HepG2 (cell line): ENCODE measurements around the gene ATP6V0E2. TPM values are rescaled to one million over a fixed set of nuclear protein-coding genes. Genes with fewer than 3 reads are reported as not detected.
A peak's percentile ranks its signal among the peaks of the same experiment; 100 is the strongest.

Experiments used
- DMAP1 ChIP-seq: IDR thresholded peaks from 2 replicates; pipeline ENCODE4 v1.6.1; 2016
- FOXA1 ChIP-seq, 2 experiments: fragments of 450-650 bp in 1 of 2; sonication (generic) in 1 of 2; formaldehyde crosslinking in 1 of 2; IDR thresholded peaks; 2 replicates each; pipeline versions ENCODE4 v1.4.0 to v1.6.1; 2016 to 2020; ENCODE audit warnings: missing genetic modification reagents in 1 of 2
- HMGA1 ChIP-seq: sonication (generic); formaldehyde crosslinking; conservative IDR thresholded peaks from 2 replicates; pipeline ENCODE4 v1.4.0; 2020; ENCODE audit warnings: missing genetic modification reagents
- KDM6A ChIP-seq: IDR thresholded peaks from 2 replicates; pipeline ENCODE4 v1.6.1; 2016; ENCODE audit warnings: low read depth
- MAFK ChIP-seq, 2 experiments: IDR thresholded peaks in 1 of 2; conservative IDR thresholded peaks in 1 of 2; 2 replicates each; pipeline ENCODE4 v1.6.1; 2011; ENCODE audit warnings: improper control_type of control experiment in 2 of 2, low read length in 2 of 2
- MXI1 ChIP-seq: IDR thresholded peaks from 3 replicates; pipeline ENCODE4 v1.6.1; 2012; ENCODE audit warnings: low read depth, low read length, inconsistent platforms, borderline replicate concordance
- PHF21A ChIP-seq: sonication (generic); formaldehyde crosslinking; IDR thresholded peaks from 2 replicates; pipeline ENCODE4 v1.5.0; 2020; ENCODE audit warnings: mild to moderate bottlenecking, missing genetic modification reagents
- RXRB ChIP-seq: IDR thresholded peaks from 2 replicates; pipeline ENCODE4 v1.6.1; 2016; ENCODE audit warnings: borderline replicate concordance, missing genetic modification reagents, missing compliant biosample characterization
- SALL1 ChIP-seq: sonication (generic); formaldehyde crosslinking; IDR thresholded peaks from 2 replicates; pipeline ENCODE4 v1.8.0; 2022; ENCODE audit warnings: mild to moderate bottlenecking, missing genetic modification reagents
- SOX6 ChIP-seq, 2 experiments: fragments of 450-650 bp in 1 of 2; sonication (generic) in 1 of 2; formaldehyde crosslinking in 1 of 2; IDR thresholded peaks; 2 replicates each; pipeline versions ENCODE4 v1.4.0 to v1.6.1; 2017 to 2020; ENCODE audit warnings: antibody characterized with exemption in 1 of 2, mild to moderate bottlenecking in 1 of 2, missing genetic modification reagents in 1 of 2
- TEAD3 ChIP-seq: optimal IDR thresholded peaks from 2 replicates; pipeline ENCODE3; 2016; ENCODE audit warnings: borderline replicate concordance
- ZNF292 ChIP-seq: sonication (generic); formaldehyde crosslinking; IDR thresholded peaks from 2 replicates; pipeline ENCODE4 v1.8.1; 2022; ENCODE audit warnings: mild to moderate bottlenecking, low read depth, missing genetic modification reagents, borderline replicate concordance
- ZNF747 ChIP-seq: sonication (generic); formaldehyde crosslinking; IDR thresholded peaks from 2 replicates; pipeline ENCODE4 v1.8.1; 2023; ENCODE audit warnings: missing genetic modification reagents, mild to moderate bottlenecking, borderline replicate concordance
- polyA plus RNA-seq, 8 experiments: library from polyadenylated mRNA; depleted of rRNA in 3 of 8; stranded (reverse) in 7 of 8; unstranded in 1 of 8; fragments of >200 nt; fragmentation: Illumina TruSeq in 4 of 8; extraction: Trizol in 4 of 8; gene quantifications; 2 replicates each; pipeline versions ENCODE4 v1.2.1 to v1.2.3, GENCODE V29; 2011 to 2016; ENCODE audit warnings: low read depth in 4 of 8, missing spikeins in 1 of 8, mixed read lengths in 1 of 8; ENCODE audit not compliant: insufficient read depth in 1 of 8
- total RNA-seq, 5 experiments: library from RNA; depleted of rRNA; stranded (reverse); fragments of >200 nt; fragmentation: Illumina TruSeq; extraction: Trizol; gene quantifications; 2 replicates each; pipeline ENCODE4 v1.2.3, GENCODE V29; 2016; ENCODE audit warnings: low read depth in 1 of 5
- TF ChIP-seq, protein P1 (sequence below): IDR thresholded peaks from 2 replicates; pipeline ENCODE4 v1.6.1; 2018; ENCODE audit warnings: missing genetic modification reagents, mild to moderate bottlenecking, missing compliant biosample characterization
- TF ChIP-seq, protein P2 (sequence below): sonication (generic); formaldehyde crosslinking; IDR thresholded peaks from 2 replicates; pipeline ENCODE4 v1.4.0; 2020; ENCODE audit warnings: mild to moderate bottlenecking, missing genetic modification reagents
- TF ChIP-seq, protein P3 (sequence below): sonication (generic); IDR thresholded peaks from 2 replicates; pipeline ENCODE4 v1.6.1; 2016; ENCODE audit warnings: low read depth, borderline replicate concordance
- TF ChIP-seq, protein P4 (sequence below): sonication (generic); formaldehyde crosslinking; IDR thresholded peaks from 2 replicates; pipeline ENCODE4 v1.5.0; 2020; ENCODE audit warnings: missing genetic modification reagents
- TF ChIP-seq, protein P5 (sequence below): sonication (generic); formaldehyde crosslinking; IDR thresholded peaks from 2 replicates; pipeline ENCODE4 v1.5.1; 2020; ENCODE audit warnings: mild to moderate bottlenecking, missing genetic modification reagents
- TF ChIP-seq, protein P6 (sequence below): sonication (generic); formaldehyde crosslinking; IDR thresholded peaks from 2 replicates; pipeline ENCODE4 v1.9.0; 2022; ENCODE audit warnings: missing genetic modification reagents, mild to moderate bottlenecking, borderline replicate concordance

Gene ATP6V0E2
- total and polyA plus RNA-seq, 2 of the 13 experiments (the other 11 are each of a cell fraction or from before 2014, with no cell fraction given): 36.8 to 203 TPM

DNA sequence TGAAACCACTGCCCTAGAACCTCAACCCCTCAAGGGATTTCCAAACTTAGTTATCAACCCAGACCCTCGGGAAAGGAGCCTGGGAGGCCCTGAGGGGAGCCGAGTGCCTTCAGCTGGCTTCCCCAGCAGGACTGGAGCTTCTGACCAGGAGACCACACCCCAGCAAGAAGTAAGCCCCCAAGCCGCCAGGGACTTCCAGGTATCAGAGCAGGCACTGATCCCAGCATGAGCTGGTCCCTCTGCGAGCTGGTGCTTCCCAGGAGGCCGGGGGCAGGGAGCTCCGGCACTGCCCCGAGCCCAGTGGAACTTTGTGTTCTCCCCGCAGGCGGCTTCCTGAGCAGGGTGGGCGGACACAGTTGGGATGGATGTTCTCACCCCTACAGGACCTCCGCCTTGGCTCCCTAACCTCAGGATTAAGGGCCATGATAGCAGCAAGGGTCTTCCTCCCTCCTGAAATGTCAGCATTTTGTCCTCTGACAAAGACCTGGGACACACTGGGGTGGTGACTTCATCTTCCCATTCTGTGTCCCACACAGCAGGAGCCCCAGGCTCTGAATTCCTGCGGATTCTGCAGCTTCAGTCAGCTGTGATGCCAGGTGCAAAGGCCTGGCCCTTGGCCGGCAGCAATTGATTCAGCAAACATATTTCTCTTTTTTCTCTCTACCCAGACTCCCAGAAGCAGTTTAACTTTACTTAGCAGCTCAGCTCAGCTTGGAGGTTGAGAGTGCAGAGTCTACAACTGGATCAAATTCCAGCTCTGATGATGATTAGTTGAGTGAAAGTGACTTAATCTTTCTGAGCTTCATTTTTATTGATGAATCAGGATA lies 11.6 kb downstream of the ATP6V0E2 start (continued):
- TF ChIP-seq, protein P1, sequence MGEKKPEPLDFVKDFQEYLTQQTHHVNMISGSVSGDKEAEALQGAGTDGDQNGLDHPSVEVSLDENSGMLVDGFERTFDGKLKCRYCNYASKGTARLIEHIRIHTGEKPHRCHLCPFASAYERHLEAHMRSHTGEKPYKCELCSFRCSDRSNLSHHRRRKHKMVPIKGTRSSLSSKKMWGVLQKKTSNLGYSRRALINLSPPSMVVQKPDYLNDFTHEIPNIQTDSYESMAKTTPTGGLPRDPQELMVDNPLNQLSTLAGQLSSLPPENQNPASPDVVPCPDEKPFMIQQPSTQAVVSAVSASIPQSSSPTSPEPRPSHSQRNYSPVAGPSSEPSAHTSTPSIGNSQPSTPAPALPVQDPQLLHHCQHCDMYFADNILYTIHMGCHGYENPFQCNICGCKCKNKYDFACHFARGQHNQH (CRISPR knock-in tag): peak; percentile 59; the same call in 1 of the 2 replicates
- TF ChIP-seq HMGA1 (no peak), MXI1 (0 out of 3 replicates have a peak, but pooled peaks have one; percentile 22), PHF21A (CRISPR knock-in tag) (peak; percentile 51; the same call in 1 of the 2 replicates), MAFK (conservative IDR thresholded peaks at IDR 0.05 in 1 of 2, IDR thresholded peaks at IDR 0.05 in 1 of 2; ENCODE audit: low read length in 2 of 2) (peak; percentile 14 to 51; a peak in 2 of 4 replicates), KDM6A (CRISPR knock-in tag) (0 out of 2 replicates have a peak, but pooled peaks have one; percentile 28), RXRB (CRISPR knock-in tag) (peak; percentile 41; the same call in 1 of the 2 replicates), ZNF292 (CRISPR knock-in tag) (peak; percentile 45; the same call in 1 of the 2 replicates), FOXA1 (IDR thresholded peaks at IDR 0.05) (no peak), FOXA1 (CRISPR knock-in tag; IDR thresholded peaks at IDR 0.05) (0 out of 2 replicates have a peak, but pooled peaks have one; percentile 15), TEAD3 (CRISPR knock-in tag) (peak; percentile 78), DMAP1 (peak; percentile 41; the same call in 1 of the 2 replicates), ZNF747 (CRISPR knock-in tag) (no peak), SALL1 (CRISPR knock-in tag) (peak; percentile 83), SOX6 (IDR thresholded peaks at IDR 0.05) (no peak), SOX6 (CRISPR knock-in tag; IDR thresholded peaks at IDR 0.05) (peak; percentile 66)
- TF ChIP-seq, protein P2, sequence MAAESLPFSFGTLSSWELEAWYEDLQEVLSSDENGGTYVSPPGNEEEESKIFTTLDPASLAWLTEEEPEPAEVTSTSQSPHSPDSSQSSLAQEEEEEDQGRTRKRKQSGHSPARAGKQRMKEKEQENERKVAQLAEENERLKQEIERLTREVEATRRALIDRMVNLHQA (CRISPR knock-in tag): no peak
- TF ChIP-seq, protein P3, sequence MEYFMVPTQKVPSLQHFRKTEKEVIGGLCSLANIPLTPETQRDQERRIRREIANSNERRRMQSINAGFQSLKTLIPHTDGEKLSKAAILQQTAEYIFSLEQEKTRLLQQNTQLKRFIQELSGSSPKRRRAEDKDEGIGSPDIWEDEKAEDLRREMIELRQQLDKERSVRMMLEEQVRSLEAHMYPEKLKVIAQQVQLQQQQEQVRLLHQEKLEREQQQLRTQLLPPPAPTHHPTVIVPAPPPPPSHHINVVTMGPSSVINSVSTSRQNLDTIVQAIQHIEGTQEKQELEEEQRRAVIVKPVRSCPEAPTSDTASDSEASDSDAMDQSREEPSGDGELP: peak; percentile 96
- TF ChIP-seq, protein P4, sequence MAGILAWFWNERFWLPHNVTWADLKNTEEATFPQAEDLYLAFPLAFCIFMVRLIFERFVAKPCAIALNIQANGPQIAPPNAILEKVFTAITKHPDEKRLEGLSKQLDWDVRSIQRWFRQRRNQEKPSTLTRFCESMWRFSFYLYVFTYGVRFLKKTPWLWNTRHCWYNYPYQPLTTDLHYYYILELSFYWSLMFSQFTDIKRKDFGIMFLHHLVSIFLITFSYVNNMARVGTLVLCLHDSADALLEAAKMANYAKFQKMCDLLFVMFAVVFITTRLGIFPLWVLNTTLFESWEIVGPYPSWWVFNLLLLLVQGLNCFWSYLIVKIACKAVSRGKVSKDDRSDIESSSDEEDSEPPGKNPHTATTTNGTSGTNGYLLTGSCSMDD (CRISPR knock-in tag): no peak
- TF ChIP-seq, protein P5, sequence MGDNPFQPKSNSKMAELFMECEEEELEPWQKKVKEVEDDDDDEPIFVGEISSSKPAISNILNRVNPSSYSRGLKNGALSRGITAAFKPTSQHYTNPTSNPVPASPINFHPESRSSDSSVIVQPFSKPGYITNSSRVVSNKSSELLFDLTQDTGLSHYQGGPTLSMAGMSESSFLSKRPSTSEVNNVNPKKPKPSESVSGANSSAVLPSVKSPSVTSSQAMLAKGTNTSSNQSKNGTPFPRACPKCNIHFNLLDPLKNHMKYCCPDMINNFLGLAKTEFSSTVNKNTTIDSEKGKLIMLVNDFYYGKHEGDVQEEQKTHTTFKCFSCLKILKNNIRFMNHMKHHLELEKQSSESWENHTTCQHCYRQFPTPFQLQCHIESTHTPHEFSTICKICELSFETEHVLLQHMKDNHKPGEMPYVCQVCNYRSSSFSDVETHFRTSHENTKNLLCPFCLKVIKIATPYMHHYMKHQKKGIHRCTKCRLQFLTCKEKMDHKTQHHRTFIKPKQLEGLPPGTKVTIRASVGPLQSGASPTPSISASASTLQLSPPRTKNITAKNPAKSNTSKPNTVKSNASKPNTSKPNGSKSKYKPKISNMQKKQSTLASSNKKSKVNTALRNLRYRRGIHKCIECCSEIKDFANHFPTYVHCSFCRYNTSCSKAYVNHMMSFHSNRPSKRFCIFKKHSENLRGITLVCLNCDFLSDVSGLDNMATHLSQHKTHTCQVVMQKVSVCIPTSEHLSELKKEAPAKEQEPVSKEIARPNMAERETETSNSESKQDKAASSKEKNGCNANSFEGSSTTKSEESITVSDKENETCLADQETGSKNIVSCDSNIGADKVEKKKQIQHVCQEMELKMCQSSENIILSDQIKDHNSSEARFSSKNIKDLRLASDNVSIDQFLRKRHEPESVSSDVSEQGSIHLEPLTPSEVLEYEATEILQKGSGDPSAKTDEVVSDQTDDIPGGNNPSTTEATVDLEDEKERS: no peak
- TF ChIP-seq, protein P6, sequence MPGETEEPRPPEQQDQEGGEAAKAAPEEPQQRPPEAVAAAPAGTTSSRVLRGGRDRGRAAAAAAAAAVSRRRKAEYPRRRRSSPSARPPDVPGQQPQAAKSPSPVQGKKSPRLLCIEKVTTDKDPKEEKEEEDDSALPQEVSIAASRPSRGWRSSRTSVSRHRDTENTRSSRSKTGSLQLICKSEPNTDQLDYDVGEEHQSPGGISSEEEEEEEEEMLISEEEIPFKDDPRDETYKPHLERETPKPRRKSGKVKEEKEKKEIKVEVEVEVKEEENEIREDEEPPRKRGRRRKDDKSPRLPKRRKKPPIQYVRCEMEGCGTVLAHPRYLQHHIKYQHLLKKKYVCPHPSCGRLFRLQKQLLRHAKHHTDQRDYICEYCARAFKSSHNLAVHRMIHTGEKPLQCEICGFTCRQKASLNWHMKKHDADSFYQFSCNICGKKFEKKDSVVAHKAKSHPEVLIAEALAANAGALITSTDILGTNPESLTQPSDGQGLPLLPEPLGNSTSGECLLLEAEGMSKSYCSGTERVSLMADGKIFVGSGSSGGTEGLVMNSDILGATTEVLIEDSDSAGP (CRISPR knock-in tag): peak; percentile 23; the same call in 1 of the 2 replicates
